ENCODE measurements around the gene SNTB2.
"Not testable (repeated sequence)": the region's sequence is repeated elsewhere in the genome, so short reads cannot be mapped to it uniquely, and the experiment has no call there.

Gene SNTB2

GRCh38 chr16:69186642-69187445, at the start of gene SNTB2:
Gene SNTB2 (plus strand): TSS chr16:69187164. CDS start chr16:69187167, 3 bp downstream.
- peak; percentile 94 for DNase-seq (ENCODE audit: low spot score)

GRCh38 chr16:69138608-69139007, 48.4 kb upstream of the SNTB2 start:
- no peak for DNase-seq (ENCODE audit: low spot score)

GRCh38 chr16:69139464-69139863, 47.5 kb upstream of the SNTB2 start:
- DNase-seq (ENCODE audit: low spot score) = not testable (repeated sequence)

GRCh38 chr16:69141014-69141413, 46.0 kb upstream of the SNTB2 start:
- DNase-seq (ENCODE audit: low spot score) = no peak

GRCh38 chr16:69141936-69142335, 45.0 kb upstream of the SNTB2 start:
- no peak for DNase-seq (ENCODE audit: low spot score)

GRCh38 chr16:69143116-69143515, 43.8 kb upstream of the SNTB2 start:
- DNase-seq (ENCODE audit: low spot score) = peak; percentile 45

GRCh38 chr16:69145658-69146057, 41.3 kb upstream of the SNTB2 start:
- no peak for DNase-seq (ENCODE audit: low spot score)

- DNase-seq (ENCODE audit: low spot score) = not testable (repeated sequence)
These were observed 37.3 kb upstream of the SNTB2 start for GRCh38 chr16:69149621-69150020.

- peak; percentile 64 for DNase-seq (ENCODE audit: low spot score)
These were observed 36.7 kb upstream of the SNTB2 start for GRCh38 chr16:69150146-69150865.

GRCh38 chr16:69157196-69157595, 29.8 kb upstream of the SNTB2 start:
- DNase-seq (ENCODE audit: low spot score) = no peak

- DNase-seq (ENCODE audit: low spot score) = no peak
These were observed 26.8 kb upstream of the SNTB2 start for GRCh38 chr16:69160192-69160591.

- DNase-seq (ENCODE audit: low spot score) = no peak
These were observed 21.4 kb upstream of the SNTB2 start for GRCh38 chr16:69165584-69165983.

GRCh38 chr16:69166221-69166833, 20.6 kb upstream of the SNTB2 start:
- DNase-seq (ENCODE audit: low spot score) = no peak

GRCh38 chr16:69166946-69167930, 19.7 kb upstream of the SNTB2 start:
- DNase-seq (ENCODE audit: low spot score) = no peak

GRCh38 chr16:69169051-69169450, 17.9 kb upstream of the SNTB2 start:
- DNase-seq (ENCODE audit: low spot score) = no peak

GRCh38 chr16:69169607-69170352, 17.2 kb upstream of the SNTB2 start:
- no peak for DNase-seq (ENCODE audit: low spot score)

GRCh38 chr16:69171325-69172084, 15.5 kb upstream of the SNTB2 start:
- no peak for DNase-seq (ENCODE audit: low spot score)

GRCh38 chr16:69176033-69176800, 10.7 kb upstream of the SNTB2 start:
- DNase-seq (ENCODE audit: low spot score) = no peak

GRCh38 chr16:69179328-69180010, 7.5 kb upstream of the SNTB2 start:
- no peak for DNase-seq (ENCODE audit: low spot score)
